Progenitor cell of endocrine pancreas (in vitro differentiated cells): ENCODE measurements around the gene TTC28. TPM values are rescaled to one million over a fixed set of nuclear protein-coding genes. Genes with fewer than 3 reads are reported as not detected.

Experiments used
- DNase-seq: peaks from one replicate; pipeline ENCODE4 v3.0.0; 2021; ENCODE audit warnings: low spot score; ENCODE audit not compliant: unreplicated experiment
- H3K27ac Mint-ChIP-seq: 2 replicates; pipeline ENCODE4 v1.8.0; 2021; ENCODE audit warnings: mild to moderate bottlenecking, moderate library complexity, mixed read lengths
- H3K27me3 Mint-ChIP-seq: 2 replicates; pipeline ENCODE4 v1.8.0; 2021; ENCODE audit warnings: mixed read lengths
- H3K36me3 Mint-ChIP-seq: 2 replicates; pipeline ENCODE4 v1.8.0; 2022; ENCODE audit warnings: mixed read lengths; ENCODE audit not compliant: insufficient read depth
- H3K4me1 Mint-ChIP-seq: 2 replicates; pipeline ENCODE4 v1.8.0; 2021; ENCODE audit warnings: low read depth, mixed read lengths
- H3K4me3 Mint-ChIP-seq: 2 replicates; pipeline ENCODE4 v1.8.0; 2021; ENCODE audit warnings: low read depth, mild to moderate bottlenecking, moderate library complexity, mixed read lengths
- H3K9me3 Mint-ChIP-seq: 2 replicates; pipeline ENCODE4 v1.8.0; 2021; ENCODE audit warnings: low read depth, mixed read lengths
- CTCF ChIP-seq: fragments of 200-600 bp; sonication (generic); IDR thresholded peaks from one replicate; pipeline ENCODE4 v1.5.0; 2021; ENCODE audit warnings: antibody characterized with exemption, mild to moderate bottlenecking; ENCODE audit not compliant: unreplicated experiment
- total RNA-seq: library from RNA; stranded (reverse); gene quantifications from 2 replicates; pipeline ENCODE4 v1.2.1, GENCODE V29; 2021

TTC28 gene
- total RNA-seq, 1 donor from 2014 or later, result 35.2 TPM

GRCh38 chr22:28143961-28144745, 535.5 kb downstream of the TTC28 start:
- no peak for DNase-seq
- Mint-ChIP-seq H3K4me3 (no peak overlapping the region), H3K9me3 (no peaks in the 10 kb centered on the region), H3K27me3 (no peaks in the 10 kb centered on the region), H3K27ac (no peak overlapping the region), H3K36me3 (no peaks in the 10 kb centered on the region), H3K4me1 (peaks cover 9% of the 10 kb centered on the region)
- TF ChIP-seq CTCF, result no peak

- TF ChIP-seq CTCF, result no peak
- H3K9me3 Mint-ChIP-seq, result no peaks in the 10 kb centered on the region
- DNase-seq, result no peak
Observed at GRCh38 chr22:28143241-28143865, 536.3 kb downstream of the TTC28 start.

DNA sequence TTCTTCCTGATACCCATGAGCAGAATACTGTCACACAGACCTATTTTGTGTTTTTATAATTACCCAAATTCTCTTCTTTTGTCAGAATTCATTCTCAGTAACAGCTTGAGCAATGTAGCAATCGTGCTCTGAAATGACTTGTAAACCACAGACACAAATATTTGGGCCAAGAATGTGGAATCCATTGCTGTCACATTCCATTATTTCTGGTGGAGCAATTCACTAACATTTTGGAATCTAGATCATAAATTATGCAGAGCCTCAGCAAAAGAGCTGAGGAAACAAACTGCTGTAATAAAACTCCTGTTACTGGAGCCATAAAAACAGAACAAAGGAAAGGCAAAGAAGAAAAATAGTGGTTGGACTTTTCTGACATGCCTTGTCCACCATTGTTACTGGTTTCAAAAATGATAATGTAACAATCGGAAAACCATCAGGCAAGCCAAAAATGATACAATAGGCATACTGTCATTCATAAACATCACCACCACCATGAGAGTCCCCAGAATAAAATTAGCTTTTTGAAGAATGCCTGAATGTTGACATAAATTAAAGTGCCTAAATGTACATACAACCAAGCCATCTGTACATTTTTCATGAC, 537.2 kb downstream of the TTC28 start:
- TF ChIP-seq CTCF, result no peak
- H3K27ac Mint-ChIP-seq, result no peak overlapping the region
- H3K36me3 Mint-ChIP-seq, result no peaks in the 10 kb centered on the region
- no peak overlapping the region for H3K4me3 Mint-ChIP-seq
- DNase-seq, result no peak
- no peaks in the 10 kb centered on the region for H3K27me3 Mint-ChIP-seq
- no peaks in the 10 kb centered on the region for H3K9me3 Mint-ChIP-seq
- peaks cover 21% of the 10 kb centered on the region for H3K4me1 Mint-ChIP-seq

More at GRCh38 chr22:28143241-28143865, 536.3 kb downstream of the TTC28 start:
- no peaks in the 10 kb centered on the region for H3K27me3 Mint-ChIP-seq
- peak overlapping the region; percentile 2 for H3K27ac Mint-ChIP-seq
- no peak overlapping the region for H3K4me3 Mint-ChIP-seq
- H3K36me3 Mint-ChIP-seq, result no peaks in the 10 kb centered on the region
- H3K4me1 Mint-ChIP-seq, result peaks cover 17% of the 10 kb centered on the region

DNA sequence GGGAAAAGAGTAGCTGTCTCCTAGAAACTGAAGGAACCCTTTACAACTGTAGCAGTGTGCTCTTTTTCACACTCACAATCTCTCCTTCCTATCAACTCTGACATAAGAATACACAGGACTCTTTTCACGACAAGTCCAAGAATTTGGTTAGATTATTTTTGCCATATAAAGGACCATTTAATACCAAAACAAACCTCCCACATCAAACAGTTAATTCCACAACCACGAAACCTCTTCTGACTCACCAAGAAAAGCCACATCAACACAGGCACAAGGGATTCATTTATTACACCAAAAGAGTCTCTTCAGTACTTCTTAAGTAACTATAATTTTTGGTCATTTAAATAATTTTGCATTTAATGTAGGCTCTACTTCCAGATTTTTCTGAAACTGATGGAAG, 538.0 kb downstream of the TTC28 start:
- no peak for TF ChIP-seq CTCF
- Mint-ChIP-seq H3K4me3 (no peak overlapping the region), H3K4me1 (peaks cover 21% of the 10 kb centered on the region), H3K36me3 (no peaks in the 10 kb centered on the region), H3K9me3 (no peaks in the 10 kb centered on the region), H3K27me3 (no peaks in the 10 kb centered on the region), H3K27ac (no peak overlapping the region)
- DNase-seq, result no peak

DNA sequence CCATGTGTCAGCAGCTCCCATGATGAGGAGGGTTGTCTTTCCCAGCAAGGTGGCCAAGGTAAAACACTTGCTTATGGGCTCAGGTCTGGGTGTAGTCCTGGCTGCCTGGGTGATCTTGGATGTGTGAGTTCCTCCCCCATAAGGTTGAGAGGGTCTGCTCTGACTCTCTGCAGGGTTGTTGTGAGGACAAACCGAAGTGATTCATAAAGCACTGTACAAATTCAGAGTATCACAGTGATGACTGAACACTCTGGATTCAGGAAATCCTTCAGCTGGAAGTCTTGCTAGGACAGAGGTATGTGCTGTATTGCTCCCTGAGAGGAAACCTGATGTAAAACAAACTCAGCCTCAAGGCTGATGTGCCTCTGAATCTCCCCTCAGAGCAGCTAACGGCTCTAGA, 539.7 kb downstream of the TTC28 start:
- TF ChIP-seq CTCF, result no peak
- no peak for DNase-seq
- Mint-ChIP-seq H3K27me3 (no peaks in the 10 kb centered on the region), H3K9me3 (no peaks in the 10 kb centered on the region), H3K4me3 (no peak overlapping the region), H3K4me1 (peaks cover 21% of the 10 kb centered on the region), H3K27ac (no peak overlapping the region), H3K36me3 (no peaks in the 10 kb centered on the region)
